K562 (cell line): ENCODE results near the gene SLC29A3. TPM values are rescaled to one million over a fixed set of nuclear protein-coding genes. Genes with fewer than 3 reads are reported as not detected.

Experiments
- ATAC-seq: fragments of 200-7000 bp; cut with Tn5 transposase; 3 replicates; pipeline ENCODE4 v1.9.1; 2020; ENCODE audit warnings: moderate library complexity
- BruUV-seq: library from RNA; stranded (reverse); fragments of 400-500 nt; replicated peaks from 2 replicates; lab custom pipeline; 2021; lab: Mats Ljungman, UMichigan
- CTCF ChIA-PET: fragments of 300-600 bp; formaldehyde crosslinking; extraction: SDS; loops from one replicate; lab custom pipeline; 2021; ENCODE audit warnings: low intra/inter-chr PET ratio; lab: Yijun Ruan, JAX
- POLR2A ChIA-PET: fragments of 300-600, 350-650 bp; sonication (Branson Sonifier 250); formaldehyde crosslinking; extraction: SDS; loops from one replicate; lab custom pipeline; 2021; ENCODE audit warnings: antibody characterized with exemption, inconsistent platforms; lab: Yijun Ruan, JAX
- DNase-seq, 4 experiments: peaks; one replicate each; pipeline versions ENCODE4 v3.0.0 to v3.0.0-alpha.2; 2011 to 2018; ENCODE audit warnings: low spot score in 3 of 4, mixed read lengths in 3 of 4; ENCODE audit errors: extremely low read depth in 1 of 4
- FAIRE-seq: peaks from 2 replicates; lab custom pipeline; 2011; peaks lifted over from hg19 to GRCh38; lab: Jason Lieb, UNC
- H2AFZ ChIP-seq: 2 replicates; pipeline ENCODE4 v1.6.0; 2011; ENCODE audit warnings: low read depth, low read length, control low read depth, inconsistent platforms
- H3K27ac ChIP-seq: fragments of 200-600 bp; 3 replicates; pipeline ENCODE4 v1.8.0; 2011; ENCODE audit warnings: low read depth, mild to moderate bottlenecking, control low read depth, inconsistent platforms, low read length, moderate library complexity, mixed read lengths; ENCODE audit errors: extremely low read depth
- H3K27me3 ChIP-seq, 2 experiments: fragments of 300-600 bp in 1 of 2; 2 replicates in 1 of 2; 3 replicates in 1 of 2; pipeline versions ENCODE4 v1.6.0 to v1.8.0; 2011; ENCODE audit warnings: inconsistent platforms in 2 of 2, low read length in 2 of 2, mild to moderate bottlenecking in 1 of 2, mixed read lengths in 1 of 2, moderate library complexity in 1 of 2; ENCODE audit not compliant: control insufficient read depth in 2 of 2, insufficient read depth in 2 of 2
- H3K36me3 ChIP-seq: fragments of 300-600 bp; 3 replicates; pipeline ENCODE4 v1.8.0; 2011; ENCODE audit warnings: mild to moderate bottlenecking, low read length, inconsistent platforms; ENCODE audit not compliant: control insufficient read depth, insufficient read depth
- H3K4me1 ChIP-seq, 2 experiments: fragments of 200-600 bp in 1 of 2; replicated peaks in 1 of 2; 2 replicates in 1 of 2; 3 replicates in 1 of 2; pipeline versions ENCODE4 v1.5.1 to v1.8.0; 2011; ENCODE audit warnings: inconsistent platforms in 2 of 2, low read length in 2 of 2, mild to moderate bottlenecking in 1 of 2, mixed read lengths in 1 of 2, moderate library complexity in 1 of 2; ENCODE audit not compliant: control insufficient read depth in 2 of 2, insufficient read depth in 2 of 2
- H3K4me2 ChIP-seq: 2 replicates; pipeline ENCODE4 v1.6.1; 2011; ENCODE audit warnings: low read length, control low read depth, inconsistent platforms, mixed read lengths; ENCODE audit not compliant: insufficient read depth
- H3K4me3 ChIP-seq: fragments of 200-600 bp; sonication (generic), shearing (Covaris generic); 2 replicates; pipeline ENCODE4 v1.5.1; 2016; ENCODE audit warnings: control low read depth, inconsistent platforms
- H3K79me2 ChIP-seq: fragments of 200-600 bp; 3 replicates; pipeline ENCODE4 v1.8.0; 2011; ENCODE audit warnings: low read length, inconsistent platforms; ENCODE audit not compliant: control insufficient read depth, insufficient read depth
- H3K9ac ChIP-seq, 2 experiments: 2 replicates each; pipeline versions ENCODE4 v1.6.0 to v1.6.1; 2011; ENCODE audit warnings: low read depth in 2 of 2, low read length in 2 of 2, control low read depth in 1 of 2, inconsistent platforms in 1 of 2, mild to moderate bottlenecking in 1 of 2, mixed read lengths in 1 of 2; ENCODE audit not compliant: insufficient read depth in 1 of 2
- H3K9me1 ChIP-seq: one replicate; pipeline ENCODE4 v1.6.0; 2011; ENCODE audit warnings: inconsistent platforms, mild to moderate bottlenecking, low read length, moderate library complexity; ENCODE audit not compliant: control insufficient read depth, insufficient read depth
- H3K9me3 ChIP-seq: replicated peaks from 2 replicates; pipeline ENCODE4 v1.5.1; 2011; ENCODE audit warnings: low read depth, low read length, inconsistent platforms; ENCODE audit not compliant: control insufficient read depth, insufficient read depth
- H4K20me1 ChIP-seq: replicated peaks from 2 replicates; pipeline ENCODE4 v1.6.1; 2011; ENCODE audit warnings: low read length, inconsistent platforms, mixed read lengths; ENCODE audit not compliant: control insufficient read depth, insufficient read depth
- EZH2 ChIP-seq: IDR thresholded peaks from 2 replicates; pipeline ENCODE4 v1.6.1; 2012; ENCODE audit warnings: low read depth, mild to moderate bottlenecking, inconsistent platforms, low read length, borderline replicate concordance
- FOSL1 ChIP-seq: fragments of 200-800 bp; sonication (Bioruptor generic); conservative IDR thresholded peaks from 2 replicates; pipeline ENCODE4 v1.6.1; 2016; ENCODE audit warnings: missing genetic modification characterization, missing compliant biosample characterization
- ZBTB7A ChIP-seq: IDR thresholded peaks from 2 replicates; pipeline ENCODE4 v1.6.1; 2011; ENCODE audit warnings: low read depth, mild to moderate bottlenecking, low read length, moderate library complexity, borderline replicate concordance; ENCODE audit not compliant: control insufficient read depth
- ZNF174 ChIP-seq: fragments of 250-450 bp; sonication (Bioruptor Pico); IDR thresholded peaks from 2 replicates; pipeline ENCODE4 v1.4.0; 2020; ENCODE audit warnings: mild to moderate bottlenecking
- ZNF24 ChIP-seq: fragments of 450-650 bp; IDR thresholded peaks from 2 replicates; pipeline ENCODE4 v1.6.1; 2016
- WGBS: fragments of 100-300 bp; shearing (Covaris generic); methylation state at CpG from one replicate; pipeline ENCODE4 v1.1.6; 2016; ENCODE audit warnings: low coverage, mixed read lengths; ENCODE audit not compliant: insufficient coverage; ENCODE audit errors: missing lambda C conversion rate; 5-methylcytosine and 5-hydroxymethylcytosine counted together
- in situ Hi-C: fragments of 300-500 bp; cut with MboI; formaldehyde crosslinking; loops from 4 replicates; pipeline ENCODE4 v1.15.0; 2018; ENCODE audit warnings: inconsistent platforms, mixed read lengths
- intact Hi-C: fragments of 100-400 bp; cut with micrococcal nuclease; formaldehyde crosslinking; loops from 2 replicates; pipeline ENCODE4 v1.14.2; 2022
- polyA plus RNA-seq, 8 experiments: library from polyadenylated mRNA; depleted of rRNA in 4 of 8; stranded (reverse) in 5 of 8; unstranded in 3 of 8; fragments of >200 nt; fragmentation: Nextera tagmentation in 2 of 8; fragmentation: Illumina TruSeq in 1 of 8; extraction: Ambion mirVana in 2 of 8; extraction: Trizol in 1 of 8; gene quantifications; 2 replicates each; pipeline versions ENCODE4 v1.2.1 to v1.2.3, GENCODE V29; 2011 to 2014; ENCODE audit warnings: inconsistent platforms in 1 of 8, missing spikeins in 1 of 8
- total RNA-seq, 7 experiments: library from RNA; depleted of rRNA in 6 of 7; stranded (reverse); fragments of >200 nt in 6 of 7; fragmentation: Illumina TruSeq in 2 of 7; extraction: Trizol in 2 of 7; gene quantifications; 2 replicates each; pipeline versions ENCODE4 v1.2.1 to v1.2.3, GENCODE V29; 2011 to 2021; ENCODE audit warnings: low replicate concordance in 1 of 7
- TF ChIP-seq, protein P1 (sequence below): fragments of 450-650 bp; formaldehyde crosslinking; IDR thresholded peaks from 2 replicates; pipeline ENCODE4 v1.4.0; 2022; ENCODE audit warnings: mild to moderate bottlenecking, moderate library complexity
- TF ChIP-seq, protein P2 (sequence below): IDR thresholded peaks from 3 replicates; pipeline ENCODE4 v1.6.1; 2011; ENCODE audit warnings: borderline replicate concordance, mild to moderate bottlenecking, moderate library complexity; ENCODE audit not compliant: insufficient read length; ENCODE audit errors: extremely low read depth

The SLC29A3 gene
- total and polyA plus RNA-seq, 9 of the 15 experiments (the other 6 are each of a cell fraction or from before 2014, with no cell fraction given), result 2.1 to 10.7 (median 4.6) TPM

DNA sequence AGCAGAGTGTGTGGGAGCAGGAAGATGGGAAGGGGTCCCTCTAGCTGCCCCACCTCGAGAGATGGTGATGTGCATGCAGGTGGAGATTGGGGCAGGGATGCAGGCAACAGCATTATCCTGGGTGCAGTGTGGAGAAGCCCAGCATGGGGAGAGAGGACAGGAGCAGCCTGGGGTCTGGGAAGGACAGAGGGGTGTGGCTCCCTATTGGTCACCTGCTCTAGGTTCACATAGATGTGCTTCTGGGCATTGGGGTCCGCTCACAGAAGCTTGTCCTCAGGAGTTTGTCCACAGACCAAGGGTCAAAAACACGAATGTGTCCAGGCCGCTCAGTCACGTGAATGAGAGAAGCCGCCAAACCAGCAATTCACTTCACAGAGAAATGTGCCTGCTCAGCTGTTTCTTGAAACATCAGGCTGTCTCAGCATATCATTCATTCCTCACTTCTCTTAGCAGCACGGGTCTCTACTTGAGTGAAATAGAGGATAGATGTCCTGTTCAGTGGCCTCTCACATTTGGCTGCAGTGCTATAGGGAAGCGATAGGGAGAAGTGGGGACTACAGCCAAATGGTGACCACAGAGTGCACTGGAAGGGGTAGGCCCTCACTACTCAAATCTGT is 11.5 kb upstream of the SLC29A3 start (continued):
- TF ChIP-seq, protein P1, sequence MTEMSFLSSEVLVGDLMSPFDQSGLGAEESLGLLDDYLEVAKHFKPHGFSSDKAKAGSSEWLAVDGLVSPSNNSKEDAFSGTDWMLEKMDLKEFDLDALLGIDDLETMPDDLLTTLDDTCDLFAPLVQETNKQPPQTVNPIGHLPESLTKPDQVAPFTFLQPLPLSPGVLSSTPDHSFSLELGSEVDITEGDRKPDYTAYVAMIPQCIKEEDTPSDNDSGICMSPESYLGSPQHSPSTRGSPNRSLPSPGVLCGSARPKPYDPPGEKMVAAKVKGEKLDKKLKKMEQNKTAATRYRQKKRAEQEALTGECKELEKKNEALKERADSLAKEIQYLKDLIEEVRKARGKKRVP (CRISPR knock-in tag), result no peak
- 0 out of 2 replicates have a peak, but pooled peaks have one; percentile 35 for TF ChIP-seq ZNF24
- TF ChIP-seq, all 486 proteins: peak for 8

DNA sequence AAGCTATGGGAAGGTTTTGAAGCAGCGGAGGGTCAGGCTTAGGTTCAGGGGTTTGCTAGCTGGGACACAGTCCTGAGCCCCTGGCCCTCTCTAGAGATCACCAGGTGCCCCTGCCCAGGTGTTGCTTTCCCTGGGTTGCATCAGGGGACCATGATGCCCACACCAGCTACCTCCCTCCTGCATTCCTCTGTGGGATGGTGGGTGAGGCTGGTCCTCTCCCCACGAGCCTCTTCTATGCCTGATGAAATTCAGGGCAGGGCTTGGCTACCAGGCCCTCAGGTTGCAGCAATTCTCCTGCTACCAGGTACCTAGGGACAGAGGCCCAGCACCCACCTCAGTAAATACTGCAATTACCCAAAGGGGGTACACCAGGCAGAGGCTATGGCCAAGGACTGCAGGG is 10.8 kb upstream of the SLC29A3 start:
- intact Hi-C loops (no loop called here), in situ Hi-C loops (loop anchor here (25.0 kb wide), 1 partner anchor 1029 kb away; no protein-coding TSS in a partner anchor)
- Histone ChIP-seq H3K36me3 (no peaks in the 10 kb centered on the region), H3K27ac (no peak overlapping the region), H3K4me3 (no peak overlapping the region), H3K9ac (no peak overlapping the region), H3K4me2 (no peak overlapping the region), H3K9me3 (no peaks in the 10 kb centered on the region), H2AFZ (no peak overlapping the region), H4K20me1 (0 out of 2 replicates have a peak, but pooled peaks cover 2% of the 10 kb centered on the region), H3K79me2 (no peaks in the 10 kb centered on the region), H3K9me1 (no peaks in the 10 kb centered on the region), H3K4me1 (peaks cover 0 to 4% of the 10 kb centered on the region in 2 experiments; a peak in 1 of 5 replicates), H3K27me3 (peaks cover 0 to 30% of the 10 kb centered on the region in 2 experiments; a peak in 4 of 5 replicates)
- CTCF ChIA-PET, result no interaction called here
- TF ChIP-seq EZH2, result no peak
- no peak for TF ChIP-seq ZBTB7A
- TF ChIP-seq FOSL1 (tag), result no peak
- no peak for TF ChIP-seq ZNF174 (CRISPR knock-in tag)
- TF ChIP-seq, protein P2, sequence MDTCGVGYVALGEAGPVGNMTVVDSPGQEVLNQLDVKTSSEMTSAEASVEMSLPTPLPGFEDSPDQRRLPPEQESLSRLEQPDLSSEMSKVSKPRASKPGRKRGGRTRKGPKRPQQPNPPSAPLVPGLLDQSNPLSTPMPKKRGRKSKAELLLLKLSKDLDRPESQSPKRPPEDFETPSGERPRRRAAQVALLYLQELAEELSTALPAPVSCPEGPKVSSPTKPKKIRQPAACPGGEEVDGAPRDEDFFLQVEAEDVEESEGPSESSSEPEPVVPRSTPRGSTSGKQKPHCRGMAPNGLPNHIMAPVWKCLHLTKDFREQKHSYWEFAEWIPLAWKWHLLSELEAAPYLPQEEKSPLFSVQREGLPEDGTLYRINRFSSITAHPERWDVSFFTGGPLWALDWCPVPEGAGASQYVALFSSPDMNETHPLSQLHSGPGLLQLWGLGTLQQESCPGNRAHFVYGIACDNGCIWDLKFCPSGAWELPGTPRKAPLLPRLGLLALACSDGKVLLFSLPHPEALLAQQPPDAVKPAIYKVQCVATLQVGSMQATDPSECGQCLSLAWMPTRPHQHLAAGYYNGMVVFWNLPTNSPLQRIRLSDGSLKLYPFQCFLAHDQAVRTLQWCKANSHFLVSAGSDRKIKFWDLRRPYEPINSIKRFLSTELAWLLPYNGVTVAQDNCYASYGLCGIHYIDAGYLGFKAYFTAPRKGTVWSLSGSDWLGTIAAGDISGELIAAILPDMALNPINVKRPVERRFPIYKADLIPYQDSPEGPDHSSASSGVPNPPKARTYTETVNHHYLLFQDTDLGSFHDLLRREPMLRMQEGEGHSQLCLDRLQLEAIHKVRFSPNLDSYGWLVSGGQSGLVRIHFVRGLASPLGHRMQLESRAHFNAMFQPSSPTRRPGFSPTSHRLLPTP, result no peak
- ATAC-seq (no peak), DNase-seq (no peak), FAIRE-seq (no peak)
- POLR2A ChIA-PET, result interaction anchor here (2.2 kb wide), 1 partner anchor 12 kb away, joined by 8 read pairs; no protein-coding TSS in a partner anchor
- BruUV-seq, result no TSS peak
- 13% methylated on average over 2 of the region's 2 CpGs for WGBS
